SW 1271 (cell line): ENCODE results near the gene RPS23.

Source experiments
- DNase-seq, 2 experiments: peaks; one replicate each; lab custom pipeline; 2025; lab: John Stamatoyannopoulos, UW

The RPS23 gene

DNA sequence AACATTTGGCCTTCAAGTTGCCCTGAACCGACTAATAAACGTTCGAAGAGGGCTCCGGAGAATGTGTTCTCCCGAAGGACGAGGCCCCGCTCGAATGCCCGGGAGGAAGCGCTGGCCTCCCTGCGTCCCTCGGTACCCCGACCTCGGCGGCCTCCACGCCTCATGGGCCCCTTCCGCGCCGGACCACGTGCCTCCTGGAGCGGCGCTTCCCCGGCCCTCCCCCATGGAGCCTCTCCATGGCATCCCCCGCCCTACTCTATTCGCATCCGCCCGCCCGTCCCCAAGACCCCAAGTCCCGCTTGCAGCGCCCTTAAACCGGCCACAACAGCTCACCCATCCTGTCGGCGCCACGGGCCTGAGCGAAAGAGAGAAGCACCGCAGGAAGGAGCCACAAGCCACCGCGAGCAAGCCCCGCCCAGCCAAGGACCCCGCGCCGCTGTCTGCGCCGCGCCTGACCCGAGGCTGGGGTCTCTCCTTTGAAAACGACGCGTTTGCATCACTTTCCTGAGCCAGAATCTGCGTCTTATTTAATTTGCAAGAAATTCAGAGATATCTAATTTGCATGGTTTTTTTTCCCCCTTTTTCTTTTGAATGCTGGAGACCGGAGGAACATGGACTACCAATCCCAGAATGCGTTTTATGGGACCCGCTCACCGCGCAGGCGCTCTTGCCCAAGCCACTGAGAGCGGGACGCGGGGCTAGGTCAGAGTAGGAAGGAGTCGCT, at the start of gene RPS23:
TSS of gene RPS23 (minus strand) at position 368 of the 724 bp plus-strand sequence. CDS start at position 337, 31 bp downstream.
- peak; percentile 77 to 95 for DNase-seq

DNA sequence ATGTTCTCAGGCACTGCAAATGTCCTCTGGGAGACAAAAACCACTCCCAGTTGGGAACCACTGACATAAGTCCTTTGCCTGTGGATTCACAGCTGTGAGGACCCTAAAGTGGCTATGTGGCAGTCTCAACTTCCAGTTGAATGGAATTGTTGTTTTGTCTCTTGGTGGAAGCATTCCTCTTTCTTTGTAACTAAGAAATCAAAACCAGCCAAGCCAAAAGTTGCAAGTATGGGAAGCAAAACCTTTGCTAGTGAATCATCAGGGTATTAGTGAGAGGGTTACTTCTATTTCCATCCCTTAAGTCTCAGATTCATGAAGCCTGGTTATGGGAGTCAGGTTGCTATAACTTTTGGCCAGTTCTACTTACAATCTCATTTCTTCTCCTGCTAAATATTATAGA, 49.8 kb upstream of the RPS23 start:
- DNase-seq, result no peak

GRCh38 chr5:82325996-82326395, 47.8 kb upstream of the RPS23 start:
- no peak for DNase-seq

GRCh38 chr5:82325155-82325554, 47.0 kb upstream of the RPS23 start:
- no peak for DNase-seq

GRCh38 chr5:82320966-82321365, 42.8 kb upstream of the RPS23 start:
- no peak for DNase-seq

DNA sequence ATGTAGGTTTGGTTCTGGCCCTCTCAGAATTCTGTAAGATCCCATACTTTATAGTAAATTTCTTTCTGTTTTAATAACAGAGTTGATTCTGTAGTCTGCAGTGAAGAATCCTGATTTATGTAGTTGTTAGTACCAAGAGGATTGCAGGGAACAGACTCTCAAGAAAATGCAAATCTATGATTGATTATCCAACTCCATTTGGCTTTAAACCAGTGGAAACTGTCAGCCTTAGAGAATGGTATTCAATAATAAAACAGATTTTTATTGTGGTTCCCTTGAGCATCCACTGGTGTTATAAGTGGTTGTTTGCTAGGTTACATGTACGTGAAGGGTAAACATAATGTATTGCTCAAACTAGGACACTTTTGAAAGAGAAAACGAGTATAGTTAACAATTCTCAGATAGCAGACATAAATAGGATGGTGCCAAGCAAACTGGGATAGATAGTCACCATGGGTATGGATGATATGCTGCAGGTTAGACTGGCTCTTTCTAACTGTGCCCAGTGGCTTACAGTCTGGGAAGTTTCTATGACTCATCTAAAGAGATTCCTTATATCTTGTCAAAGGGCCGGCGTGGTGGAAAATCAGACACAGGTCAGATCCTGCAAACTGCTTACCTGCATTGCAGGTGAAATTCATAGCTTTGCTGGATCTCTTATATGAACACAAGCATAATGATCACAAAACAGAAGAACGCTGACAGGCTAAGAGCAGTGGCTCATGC, 41.7 kb upstream of the RPS23 start:
- no peak for DNase-seq

- no peak for DNase-seq
Measured at GRCh38 chr5:82319192-82319591, 41.0 kb upstream of the RPS23 start.

DNA sequence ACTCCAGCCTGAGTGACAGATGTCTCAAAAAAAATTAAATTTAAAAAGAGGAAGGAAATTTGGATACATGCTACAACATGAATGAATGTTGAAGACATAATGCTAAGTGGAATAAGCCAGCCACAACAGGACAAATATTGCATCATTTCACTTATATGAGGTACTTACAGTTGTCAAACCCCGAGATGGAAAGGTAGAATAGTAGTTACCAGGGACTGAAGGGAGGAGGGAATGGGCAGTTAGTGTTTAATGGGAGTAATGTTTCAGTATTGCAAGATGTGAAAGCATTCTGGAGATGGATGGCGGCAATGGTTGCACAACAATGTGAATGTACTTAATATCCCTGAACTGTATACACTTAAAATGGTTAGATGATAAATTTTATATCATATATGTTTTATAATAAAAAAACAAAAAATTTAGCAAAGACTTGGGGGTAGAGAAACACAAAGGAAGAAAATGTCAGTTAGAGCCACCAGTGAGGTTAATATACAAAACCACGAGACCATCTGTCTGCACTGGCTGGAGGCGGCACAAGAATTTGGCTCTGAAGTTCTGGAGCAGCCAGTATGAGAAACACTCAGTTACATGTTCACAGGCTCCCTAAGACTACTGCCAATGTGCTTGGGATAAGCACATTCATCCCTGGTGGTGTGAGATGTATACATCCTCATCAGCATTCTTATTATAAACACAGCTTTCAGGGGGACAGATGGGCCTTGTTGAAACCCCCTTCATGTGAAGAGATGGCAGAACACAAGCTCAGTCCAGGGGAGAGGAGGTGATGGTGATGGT, 37.0 kb upstream of the RPS23 start:
- no peak for DNase-seq

DNA sequence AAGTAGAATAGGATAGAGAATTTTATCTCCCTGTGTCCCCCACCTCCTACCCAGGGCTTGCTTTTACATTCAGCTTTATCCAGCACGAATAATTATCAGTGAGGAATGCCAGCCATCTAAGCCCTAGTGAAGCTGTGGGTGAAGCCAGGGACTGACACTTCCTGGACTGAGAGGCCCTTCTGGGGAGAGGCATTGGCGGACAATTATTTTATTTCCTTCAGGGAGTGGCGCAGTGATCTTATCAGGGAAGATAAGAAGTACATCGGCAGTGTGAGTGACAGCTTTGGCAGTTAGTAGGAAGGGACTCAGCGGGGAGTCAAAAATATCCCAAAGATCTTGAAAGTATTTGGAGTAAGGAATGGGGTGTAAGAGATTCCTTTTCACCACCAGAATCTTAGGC, 34.9 kb upstream of the RPS23 start:
- DNase-seq, result no peak

DNA sequence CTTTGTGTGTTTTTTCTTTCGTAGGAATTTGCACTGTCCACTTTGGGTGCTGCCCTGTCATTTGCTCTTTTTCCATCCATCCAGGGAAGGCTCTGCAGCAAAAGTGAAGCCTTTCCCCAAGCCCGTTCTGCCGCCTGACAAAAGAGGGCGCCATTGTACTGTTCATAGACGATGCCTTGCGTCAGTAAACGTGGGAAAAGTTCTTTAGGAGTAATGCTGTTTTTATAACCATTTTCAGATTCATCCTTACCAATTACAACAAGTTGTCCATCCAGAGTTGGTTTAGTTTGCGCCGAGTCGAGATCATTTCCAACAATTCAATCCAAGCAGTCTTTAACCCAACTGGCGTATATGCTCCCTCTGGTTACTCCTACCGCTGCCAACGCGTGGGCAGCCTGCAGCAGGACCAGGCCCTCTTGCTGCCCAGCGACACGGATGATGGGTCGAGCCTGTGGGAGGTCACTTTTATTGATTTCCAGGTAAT, 34.3 kb upstream of the RPS23 start:
- DNase-seq, result peak in 1 of 2 experiments; percentile 50

DNA sequence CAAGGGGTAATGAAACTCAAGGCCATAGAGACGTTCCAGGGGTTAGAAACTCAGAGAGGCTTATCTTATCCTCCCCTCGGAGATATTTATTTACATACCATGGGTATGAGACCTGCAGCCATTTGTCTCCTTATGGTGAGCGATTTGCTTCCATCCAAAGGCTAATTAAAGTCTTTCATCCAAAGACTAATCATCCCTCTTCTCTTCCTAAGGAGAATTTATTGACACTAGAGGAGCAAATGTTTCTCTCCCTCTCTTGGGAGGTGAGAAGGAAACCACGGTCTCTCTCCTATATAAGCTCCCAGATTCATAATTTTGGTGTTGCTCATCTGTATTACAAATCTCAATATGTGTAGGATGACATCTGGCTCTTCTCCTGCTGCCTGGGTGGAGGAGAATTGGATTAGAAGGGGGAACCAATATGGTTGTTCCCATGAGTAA, 31.0 kb upstream of the RPS23 start:
- no peak for DNase-seq

GRCh38 chr5:82308416-82308815, 30.3 kb upstream of the RPS23 start:
- DNase-seq, result no peak

- DNase-seq, result no peak
Measured at GRCh38 chr5:82307451-82307850, 29.3 kb upstream of the RPS23 start.

DNA sequence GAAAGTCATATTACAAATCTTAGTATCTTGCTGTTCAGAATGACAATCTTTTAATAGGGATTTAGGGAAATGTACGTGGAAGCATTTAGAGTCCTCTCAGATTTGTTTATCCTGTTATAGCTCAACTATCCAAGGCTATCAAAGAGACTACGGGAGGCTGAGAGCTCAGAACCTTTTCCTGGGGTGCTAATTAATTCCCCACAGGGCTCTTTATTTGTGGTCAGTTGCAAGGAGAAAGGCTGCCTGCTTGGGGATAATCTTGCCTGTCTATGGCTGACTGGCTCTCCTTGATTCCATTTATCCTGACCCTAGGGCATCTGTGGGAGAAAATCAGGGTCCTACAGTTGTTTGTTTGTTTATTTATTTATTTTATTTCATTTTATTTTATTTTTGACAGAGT, 28.0 kb upstream of the RPS23 start:
- no peak for DNase-seq

DNA sequence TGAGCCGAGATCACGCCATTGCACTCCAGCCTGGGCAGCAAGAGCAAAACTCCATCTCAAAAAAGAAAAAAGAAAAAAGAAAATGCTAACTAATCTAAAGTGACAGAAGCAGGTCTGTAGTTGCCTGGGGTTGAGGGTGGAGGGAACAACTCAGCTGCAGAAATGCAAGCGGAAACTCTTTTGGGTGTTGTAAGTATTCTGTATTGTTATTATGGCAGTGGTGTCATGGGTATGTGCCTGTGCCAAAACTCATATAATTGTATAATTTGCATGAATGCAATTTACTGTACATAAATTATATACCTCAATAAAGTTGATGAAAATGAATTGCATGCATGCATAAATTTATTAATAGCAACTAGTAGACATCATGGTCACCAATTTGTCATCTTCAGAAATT, 23.0 kb upstream of the RPS23 start:
- DNase-seq, result no peak

DNA sequence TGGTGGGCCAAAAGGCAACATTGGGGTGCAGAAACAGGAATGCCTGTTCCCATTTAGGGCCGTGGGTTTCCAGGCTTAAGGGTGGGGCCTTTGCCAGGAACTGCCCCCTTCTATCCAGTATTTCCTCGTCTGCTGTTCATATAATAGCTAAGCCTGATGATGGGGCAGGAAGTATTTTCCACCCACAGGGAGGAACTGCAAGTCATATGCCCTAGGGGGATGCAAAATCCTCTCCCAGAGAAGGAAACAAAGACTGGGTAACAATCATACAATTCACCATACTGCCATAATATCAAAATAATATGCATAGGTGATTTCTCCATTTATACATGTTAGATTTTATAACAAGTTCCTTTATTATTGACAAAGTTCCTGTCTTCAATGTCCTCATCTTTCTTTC, 20.5 kb upstream of the RPS23 start:
- no peak for DNase-seq

DNA sequence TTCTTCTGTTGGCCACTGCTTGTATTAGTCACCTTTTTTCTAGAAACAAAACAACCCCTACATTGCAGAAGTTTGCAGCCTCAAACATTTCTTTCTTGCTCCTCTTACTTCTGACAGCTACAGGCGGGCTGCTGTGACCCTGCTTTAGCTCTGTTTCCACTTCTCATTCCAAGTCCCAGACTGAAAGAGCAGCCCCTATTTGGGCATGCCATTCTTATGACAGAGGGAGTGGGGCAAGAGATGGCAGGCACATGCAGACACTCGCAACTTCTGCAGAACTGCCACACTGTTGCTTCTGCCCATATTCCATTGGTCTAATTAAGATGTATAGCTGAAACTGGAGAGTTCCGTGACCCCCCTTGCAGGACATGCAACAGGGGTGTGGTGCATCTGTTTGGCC, 19.6 kb upstream of the RPS23 start:
- DNase-seq, result no peak

DNA sequence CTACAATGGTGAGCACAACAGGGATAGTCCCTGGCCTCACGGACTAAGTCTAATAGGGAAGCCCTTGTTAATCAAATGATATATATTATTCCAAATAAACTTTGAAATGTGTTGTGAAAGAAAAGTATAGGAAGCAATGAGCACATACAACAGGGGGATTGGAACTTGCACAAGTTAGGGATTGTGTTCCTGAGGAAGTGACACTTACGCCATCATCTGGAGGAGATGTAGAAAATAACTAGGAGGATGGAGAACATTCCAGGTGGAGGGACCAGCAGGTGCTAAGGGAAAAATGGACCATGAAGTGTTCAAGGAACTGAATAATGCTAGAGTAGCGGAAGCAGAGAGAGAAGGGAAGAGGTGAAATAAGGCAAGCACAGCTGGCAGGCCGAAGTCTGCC, 18.8 kb upstream of the RPS23 start:
- no peak for DNase-seq

DNA sequence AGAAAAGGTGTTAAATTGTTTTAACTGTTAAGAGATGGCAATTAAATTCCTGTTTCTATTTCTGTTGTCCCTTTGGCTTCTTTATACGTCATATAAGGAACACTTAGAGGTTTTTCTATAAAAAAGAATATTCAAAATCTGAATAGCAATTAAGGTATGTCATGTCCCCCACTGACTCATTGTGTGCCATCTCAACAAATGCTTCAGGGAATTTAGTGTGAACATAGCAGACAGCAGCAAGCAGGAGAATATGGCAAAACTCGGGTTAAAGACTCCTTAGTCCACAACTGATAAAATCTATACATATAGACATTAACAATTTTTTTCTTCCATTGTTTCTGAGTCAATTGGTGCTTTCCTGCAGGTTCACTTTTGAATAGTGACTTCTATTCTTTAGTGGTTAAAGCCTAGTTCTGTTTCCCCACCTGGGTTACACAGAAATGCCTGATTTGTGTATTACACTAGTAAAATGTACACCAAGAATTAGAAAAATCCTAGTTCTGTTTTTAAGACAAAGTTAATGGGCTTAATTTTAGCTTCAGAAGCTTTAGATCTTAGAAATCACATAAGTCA, 17.9 kb upstream of the RPS23 start:
- no peak for DNase-seq

- no peak for DNase-seq
Measured at GRCh38 chr5:82295144-82295543, 17.0 kb upstream of the RPS23 start.

DNA sequence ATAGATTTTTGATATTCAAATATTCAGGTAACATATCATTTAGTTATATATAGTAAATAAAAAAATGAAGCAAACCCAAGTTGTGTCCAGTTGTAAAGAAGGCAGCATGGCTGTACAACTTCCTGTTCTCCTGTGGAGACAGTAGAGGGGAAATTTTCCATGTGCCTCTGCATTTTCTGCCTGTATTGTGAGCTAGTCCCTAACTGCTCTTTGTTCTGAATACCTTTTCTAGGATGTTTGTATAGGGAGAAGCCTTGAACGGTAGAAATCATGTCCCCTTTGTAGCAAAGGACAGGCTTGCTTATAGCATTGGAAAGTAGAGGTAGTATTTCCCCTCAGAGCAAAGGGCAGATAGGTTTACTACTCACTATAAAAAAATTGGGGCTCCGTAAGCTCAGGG, 13.3 kb upstream of the RPS23 start:
- DNase-seq, result no peak

DNA sequence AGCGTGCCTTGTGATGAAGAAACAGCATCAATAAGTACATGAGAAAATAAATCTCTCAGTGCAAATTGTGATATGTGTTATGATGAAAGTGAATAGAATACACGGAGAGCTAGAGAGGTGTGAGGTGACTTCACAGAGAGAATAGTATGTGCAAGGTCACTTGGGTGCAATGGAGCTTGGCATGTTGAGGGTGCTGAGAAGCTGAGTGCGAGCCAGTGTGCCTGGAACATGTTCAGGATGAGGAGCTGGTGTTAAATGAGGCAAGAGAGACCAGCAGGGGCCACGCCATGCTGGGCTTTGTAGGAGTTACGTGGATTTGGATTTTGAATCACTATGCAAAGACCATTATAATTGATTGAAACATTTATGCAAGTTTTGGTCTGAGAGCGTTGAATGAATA, 12.8 kb upstream of the RPS23 start:
- DNase-seq, result no peak
